Uterus (tissue), 4 donors: Measurements from ENCODE around the gene CBFA2T3. TPM values are rescaled to one million over a fixed set of nuclear protein-coding genes. Genes with fewer than 3 reads are reported as not detected.

Experiments used
- DNase-seq, 2 donors: peaks; one replicate each; pipeline ENCODE4 v3.0.0-alpha.2; 2019 to 2020
- H3K27ac ChIP-seq, 2 donors: fragments of 200-600 bp; sonication (generic); 1 replicate in 1 of 2; 2 replicates in 1 of 2; pipeline ENCODE4 v1.5.1; 2016 to 2018
- H3K27me3 ChIP-seq, 2 donors: fragments of 200-600 bp; sonication (generic); one replicate each; pipeline ENCODE4 v1.5.1; 2018 to 2019; ENCODE audit warnings: control low read depth in 1 of 2
- H3K36me3 ChIP-seq, 2 donors: fragments of 200-600 bp; sonication (generic); one replicate each; pipeline ENCODE4 v1.5.1; 2019; ENCODE audit warnings: control low read depth in 1 of 2
- H3K4me1 ChIP-seq, 2 donors: fragments of 200-600 bp; sonication (generic); one replicate each; pipeline ENCODE4 v1.5.1; 2018 to 2019; ENCODE audit warnings: control low read depth in 1 of 2
- H3K4me3 ChIP-seq, 2 donors: fragments of 200-600 bp; sonication (generic); 1 replicate in 1 of 2; 2 replicates in 1 of 2; pipeline ENCODE4 v1.5.1; 2018 to 2019; ENCODE audit warnings: mild to moderate bottlenecking in 1 of 2
- H3K9me3 ChIP-seq, 2 donors: fragments of 200-600 bp; sonication (generic); one replicate each; pipeline ENCODE4 v1.5.1; 2019; ENCODE audit warnings: control low read depth in 1 of 2
- POLR2A ChIP-seq, 2 donors: fragments of 450-650 bp; IDR thresholded peaks; one replicate each; pipeline ENCODE4 v1.6.1; 2016; ENCODE audit warnings: antibody characterized with exemption in 2 of 2, mild to moderate bottlenecking in 1 of 2, moderate library complexity in 1 of 2
- intact Hi-C: fragments of 100-400 bp; cut with DNase I; formaldehyde crosslinking; loops from one replicate; pipeline ENCODE4 v1.15.1; 2023; ENCODE audit warnings: low total_unique reads
- total RNA-seq, 4 donors: library from RNA; depleted of rRNA in 3 of 4; stranded (reverse); fragments of >200 nt in 3 of 4; gene quantifications; one replicate each; pipeline versions ENCODE4 v1.1.0 to v1.2.4, GENCODE V29; 2014 to 2023
- TF ChIP-seq, protein P1 (sequence below), 4 experiments: fragments of 200-600 bp in 2 of 4; fragments of 450-650 bp in 2 of 4; sonication (generic) in 2 of 4; IDR thresholded peaks; one replicate each; pipeline ENCODE4 v1.5.1; 2016 to 2019; ENCODE audit warnings: antibody characterized with exemption in 4 of 4, mild to moderate bottlenecking in 2 of 4, moderate library complexity in 1 of 4
- donor health status: DM: yes; HTN: yes; CAD: no.

The CBFA2T3 gene
- total RNA-seq, 4 donors from 2014 or later, result under 0.01 to 12.1 (median 3.1) TPM

DNA sequence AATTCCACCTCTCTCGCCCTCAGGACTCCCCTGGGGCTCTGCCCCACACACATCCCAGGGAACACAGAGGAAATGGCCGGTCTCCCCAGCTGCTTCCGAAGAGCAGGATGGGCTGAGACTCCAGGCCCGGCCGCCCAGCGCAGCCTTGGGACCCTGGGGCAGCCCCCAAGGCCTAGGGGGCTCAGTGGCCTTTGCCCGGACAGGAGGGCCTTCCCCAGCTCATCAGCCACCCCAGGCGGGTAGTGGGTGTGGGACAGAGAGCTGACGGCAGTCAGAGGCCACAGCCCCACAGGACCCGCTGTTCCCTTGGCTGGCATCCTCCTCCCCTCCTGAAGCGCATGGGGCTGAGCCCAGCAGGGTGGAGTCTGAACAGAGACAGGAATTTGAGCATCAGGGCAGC lies 6.2 kb upstream of the CBFA2T3 start:
- Histone ChIP-seq H3K27ac (no peak overlapping the region), H3K36me3 (no peaks in the 10 kb centered on the region), H3K9me3 (no peaks in the 10 kb centered on the region), H3K4me1 (no peaks in the 10 kb centered on the region), H3K4me3 (no peak overlapping the region), H3K27me3 (no peaks in the 10 kb centered on the region)
- DNase-seq, result no peak
- TF ChIP-seq, protein P1, sequence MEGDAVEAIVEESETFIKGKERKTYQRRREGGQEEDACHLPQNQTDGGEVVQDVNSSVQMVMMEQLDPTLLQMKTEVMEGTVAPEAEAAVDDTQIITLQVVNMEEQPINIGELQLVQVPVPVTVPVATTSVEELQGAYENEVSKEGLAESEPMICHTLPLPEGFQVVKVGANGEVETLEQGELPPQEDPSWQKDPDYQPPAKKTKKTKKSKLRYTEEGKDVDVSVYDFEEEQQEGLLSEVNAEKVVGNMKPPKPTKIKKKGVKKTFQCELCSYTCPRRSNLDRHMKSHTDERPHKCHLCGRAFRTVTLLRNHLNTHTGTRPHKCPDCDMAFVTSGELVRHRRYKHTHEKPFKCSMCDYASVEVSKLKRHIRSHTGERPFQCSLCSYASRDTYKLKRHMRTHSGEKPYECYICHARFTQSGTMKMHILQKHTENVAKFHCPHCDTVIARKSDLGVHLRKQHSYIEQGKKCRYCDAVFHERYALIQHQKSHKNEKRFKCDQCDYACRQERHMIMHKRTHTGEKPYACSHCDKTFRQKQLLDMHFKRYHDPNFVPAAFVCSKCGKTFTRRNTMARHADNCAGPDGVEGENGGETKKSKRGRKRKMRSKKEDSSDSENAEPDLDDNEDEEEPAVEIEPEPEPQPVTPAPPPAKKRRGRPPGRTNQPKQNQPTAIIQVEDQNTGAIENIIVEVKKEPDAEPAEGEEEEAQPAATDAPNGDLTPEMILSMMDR (IDR thresholded peaks at IDR 0.05), result no peak
- no peak for TF ChIP-seq POLR2A (IDR thresholded peaks at IDR 0.05)
- intact Hi-C loops, result no loop called here

DNA sequence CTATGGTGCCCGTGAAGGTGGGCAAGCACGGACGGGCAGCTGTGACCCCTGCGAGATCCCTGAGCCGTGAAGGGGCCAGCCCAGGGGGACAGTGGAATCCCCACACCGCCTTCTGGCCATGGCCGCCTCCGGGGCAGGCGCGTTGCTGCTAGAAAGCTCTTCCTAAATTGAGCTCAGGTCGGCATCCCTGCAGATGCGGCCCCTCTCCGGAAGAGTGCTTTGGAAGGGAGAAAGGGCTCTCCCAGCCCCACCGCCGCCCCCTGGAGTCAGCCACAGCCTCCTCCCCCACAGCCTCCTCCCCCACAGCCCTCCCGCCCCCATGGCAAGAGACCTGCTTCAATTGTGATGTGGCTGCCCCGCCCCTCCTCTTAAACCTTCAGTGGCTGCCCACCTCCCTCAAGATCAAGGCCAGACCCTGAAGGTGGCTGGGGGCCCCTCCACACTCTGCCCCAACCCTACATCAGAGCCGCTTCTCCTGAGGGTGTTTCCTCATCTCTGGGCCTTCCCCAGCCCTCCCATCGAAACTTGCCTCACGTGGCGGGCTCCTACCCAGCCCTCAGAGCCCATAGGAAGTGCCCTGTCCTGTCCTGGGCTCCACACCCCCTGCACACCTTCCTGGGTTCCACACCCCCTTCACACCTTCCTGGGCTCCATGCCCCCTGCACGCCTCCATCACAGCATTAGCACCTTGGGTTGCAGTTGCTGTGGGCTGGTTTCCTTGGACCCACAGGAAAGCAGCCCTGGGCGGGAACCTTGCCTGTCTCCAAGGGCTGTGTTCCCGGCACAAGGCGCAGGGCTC lies 5.5 kb upstream of the CBFA2T3 start:
- no peaks in the 10 kb centered on the region for H3K36me3 ChIP-seq
- no peaks in the 10 kb centered on the region for H3K27me3 ChIP-seq
- TF ChIP-seq POLR2A (IDR thresholded peaks at IDR 0.05), result no peak
- TF ChIP-seq, protein P1 (IDR thresholded peaks at IDR 0.05), result no peak
- no peaks in the 10 kb centered on the region for H3K9me3 ChIP-seq
- no peak for DNase-seq
- H3K4me1 ChIP-seq, result no peaks in the 10 kb centered on the region
- H3K27ac ChIP-seq, result no peak overlapping the region
- H3K4me3 ChIP-seq, result no peak overlapping the region
- intact Hi-C loops, result no loop called here

DNA sequence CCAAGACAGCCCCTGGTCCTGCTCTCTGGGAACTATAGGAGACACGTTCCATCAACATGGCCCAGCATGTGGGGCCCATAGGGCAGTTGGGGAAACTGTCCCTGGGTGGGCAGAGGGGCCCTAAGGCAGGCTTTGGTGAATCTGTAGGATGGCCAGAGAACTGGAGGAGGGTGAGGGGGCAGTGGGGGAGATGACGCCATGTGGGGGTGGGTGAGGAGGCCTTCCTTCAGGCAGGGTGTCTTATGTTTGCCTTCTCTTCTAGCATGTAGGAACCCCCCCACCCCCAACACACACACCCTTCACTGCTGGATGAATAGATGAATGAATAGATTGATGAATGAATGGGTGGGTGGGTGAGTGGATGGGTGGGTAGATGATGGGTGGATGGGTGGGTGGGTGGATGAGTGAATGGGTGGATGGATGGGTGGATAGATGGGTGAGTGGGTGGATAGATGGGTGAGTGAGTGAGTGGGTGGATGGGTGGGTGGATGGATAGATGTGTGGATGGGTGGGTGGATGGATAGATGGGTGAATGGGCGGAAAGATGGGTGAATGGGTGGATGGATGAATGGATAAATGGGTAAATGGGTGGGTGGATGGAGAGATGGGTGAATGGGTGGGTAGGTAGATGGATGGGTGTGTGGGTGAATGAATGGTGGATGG lies 2.5 kb upstream of the CBFA2T3 start:
- intact Hi-C loops, result no loop called here
- no peak overlapping the region for H3K27ac ChIP-seq
- no peaks in the 10 kb centered on the region for H3K4me1 ChIP-seq
- no peak for DNase-seq
- TF ChIP-seq, protein P1 (IDR thresholded peaks at IDR 0.05), result no peak
- TF ChIP-seq POLR2A (IDR thresholded peaks at IDR 0.05), result no peak
- H3K27me3 ChIP-seq, result no peaks in the 10 kb centered on the region
- no peak overlapping the region for H3K4me3 ChIP-seq
- no peaks in the 10 kb centered on the region for H3K36me3 ChIP-seq
- H3K9me3 ChIP-seq, result no peaks in the 10 kb centered on the region

DNA sequence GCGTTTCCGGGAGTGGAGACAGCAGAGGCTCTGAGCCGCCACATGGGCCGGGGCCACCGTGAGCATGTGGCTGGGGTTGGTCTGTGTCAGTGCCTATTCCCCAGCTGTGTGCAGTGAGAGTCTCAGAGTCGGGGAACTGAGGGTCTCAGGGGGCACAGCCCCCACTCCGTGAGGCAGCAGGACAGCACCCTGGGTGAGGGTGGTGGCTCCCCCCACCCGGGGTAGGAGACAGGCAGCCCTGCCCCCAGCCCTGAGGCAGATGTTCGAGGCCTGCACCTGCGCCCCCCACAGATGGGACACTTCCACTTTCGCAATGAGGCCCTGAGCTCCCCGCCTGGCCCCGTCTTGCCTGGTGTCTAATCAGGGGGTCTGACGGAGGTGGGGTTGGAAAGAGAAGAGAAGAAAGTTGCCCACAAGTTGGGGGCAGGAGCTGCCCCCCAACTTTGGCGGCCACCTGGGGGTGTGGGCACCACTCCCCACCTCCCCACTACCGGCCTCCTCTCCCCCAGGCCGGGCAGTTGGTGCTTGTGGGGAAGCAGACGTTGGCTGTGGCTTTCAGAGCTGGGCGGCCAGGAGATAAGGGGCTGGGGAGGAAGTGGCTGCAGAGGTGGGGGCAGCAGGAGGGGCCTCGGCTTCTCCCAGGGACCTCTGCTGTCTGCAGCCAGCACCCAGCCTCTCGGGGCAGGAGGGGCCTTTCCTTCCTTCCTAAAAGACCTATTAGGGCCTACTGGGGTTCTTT lies 1.8 kb upstream of the CBFA2T3 start:
- no peaks in the 10 kb centered on the region for H3K27me3 ChIP-seq
- no peaks in the 10 kb centered on the region for H3K36me3 ChIP-seq
- no peak overlapping the region for H3K4me3 ChIP-seq
- DNase-seq, result no peak
- TF ChIP-seq, protein P1 (IDR thresholded peaks at IDR 0.05), result no peak
- TF ChIP-seq POLR2A (IDR thresholded peaks at IDR 0.05), result no peak
- H3K9me3 ChIP-seq, result no peaks in the 10 kb centered on the region
- H3K27ac ChIP-seq, result no peak overlapping the region
- no peaks in the 10 kb centered on the region for H3K4me1 ChIP-seq
- intact Hi-C loops, result no loop called here
